Progenitor cell of endocrine pancreas (in vitro differentiated cells): ENCODE data around the gene UPB1. TPM values are rescaled to one million over a fixed set of nuclear protein-coding genes. Genes with fewer than 3 reads are reported as not detected.

ENCODE experiments used
- DNase-seq: peaks from one replicate; pipeline ENCODE4 v3.0.0; 2021; ENCODE audit warnings: low spot score; ENCODE audit not compliant: unreplicated experiment
- H3K27ac Mint-ChIP-seq: 2 replicates; pipeline ENCODE4 v1.8.0; 2021; ENCODE audit warnings: mild to moderate bottlenecking, moderate library complexity, mixed read lengths
- H3K27me3 Mint-ChIP-seq: 2 replicates; pipeline ENCODE4 v1.8.0; 2021; ENCODE audit warnings: mixed read lengths
- H3K36me3 Mint-ChIP-seq: 2 replicates; pipeline ENCODE4 v1.8.0; 2022; ENCODE audit warnings: mixed read lengths; ENCODE audit not compliant: insufficient read depth
- H3K4me1 Mint-ChIP-seq: 2 replicates; pipeline ENCODE4 v1.8.0; 2021; ENCODE audit warnings: low read depth, mixed read lengths
- H3K4me3 Mint-ChIP-seq: 2 replicates; pipeline ENCODE4 v1.8.0; 2021; ENCODE audit warnings: low read depth, mild to moderate bottlenecking, moderate library complexity, mixed read lengths
- H3K9me3 Mint-ChIP-seq: 2 replicates; pipeline ENCODE4 v1.8.0; 2021; ENCODE audit warnings: low read depth, mixed read lengths
- total RNA-seq: library from RNA; stranded (reverse); gene quantifications from 2 replicates; pipeline ENCODE4 v1.2.1, GENCODE V29; 2021
- TF ChIP-seq, protein P1 (sequence below): fragments of 200-600 bp; sonication (generic); IDR thresholded peaks from one replicate; pipeline ENCODE4 v1.5.0; 2021; ENCODE audit warnings: antibody characterized with exemption, mild to moderate bottlenecking; ENCODE audit not compliant: unreplicated experiment

UPB1 gene
- total RNA-seq, 1 donor from 2014 or later = 0.50 TPM

- peaks cover 1% of the 10 kb centered on the region for H3K36me3 Mint-ChIP-seq
- no peak for DNase-seq
- no peak overlapping the region for H3K4me3 Mint-ChIP-seq
- peaks cover 7% of the 10 kb centered on the region for H3K4me1 Mint-ChIP-seq
- H3K27ac Mint-ChIP-seq = no peak overlapping the region
- peaks cover 52% of the 10 kb centered on the region for H3K27me3 Mint-ChIP-seq
- TF ChIP-seq, protein P1, sequence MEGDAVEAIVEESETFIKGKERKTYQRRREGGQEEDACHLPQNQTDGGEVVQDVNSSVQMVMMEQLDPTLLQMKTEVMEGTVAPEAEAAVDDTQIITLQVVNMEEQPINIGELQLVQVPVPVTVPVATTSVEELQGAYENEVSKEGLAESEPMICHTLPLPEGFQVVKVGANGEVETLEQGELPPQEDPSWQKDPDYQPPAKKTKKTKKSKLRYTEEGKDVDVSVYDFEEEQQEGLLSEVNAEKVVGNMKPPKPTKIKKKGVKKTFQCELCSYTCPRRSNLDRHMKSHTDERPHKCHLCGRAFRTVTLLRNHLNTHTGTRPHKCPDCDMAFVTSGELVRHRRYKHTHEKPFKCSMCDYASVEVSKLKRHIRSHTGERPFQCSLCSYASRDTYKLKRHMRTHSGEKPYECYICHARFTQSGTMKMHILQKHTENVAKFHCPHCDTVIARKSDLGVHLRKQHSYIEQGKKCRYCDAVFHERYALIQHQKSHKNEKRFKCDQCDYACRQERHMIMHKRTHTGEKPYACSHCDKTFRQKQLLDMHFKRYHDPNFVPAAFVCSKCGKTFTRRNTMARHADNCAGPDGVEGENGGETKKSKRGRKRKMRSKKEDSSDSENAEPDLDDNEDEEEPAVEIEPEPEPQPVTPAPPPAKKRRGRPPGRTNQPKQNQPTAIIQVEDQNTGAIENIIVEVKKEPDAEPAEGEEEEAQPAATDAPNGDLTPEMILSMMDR = no peak
- H3K9me3 Mint-ChIP-seq = no peaks in the 10 kb centered on the region
Observed at GRCh38 chr22:24481641-24482040, 13.5 kb upstream of the UPB1 start.

GRCh38 chr22:24482575-24482974 lies 12.6 kb upstream of the UPB1 start:
- no peak overlapping the region for H3K4me3 Mint-ChIP-seq
- H3K4me1 Mint-ChIP-seq = peaks cover 7% of the 10 kb centered on the region
- H3K36me3 Mint-ChIP-seq = no peaks in the 10 kb centered on the region
- DNase-seq = no peak
- H3K27ac Mint-ChIP-seq = no peak overlapping the region
- peaks cover 60% of the 10 kb centered on the region for H3K27me3 Mint-ChIP-seq
- TF ChIP-seq, protein P1 = no peak
- no peaks in the 10 kb centered on the region for H3K9me3 Mint-ChIP-seq

DNA sequence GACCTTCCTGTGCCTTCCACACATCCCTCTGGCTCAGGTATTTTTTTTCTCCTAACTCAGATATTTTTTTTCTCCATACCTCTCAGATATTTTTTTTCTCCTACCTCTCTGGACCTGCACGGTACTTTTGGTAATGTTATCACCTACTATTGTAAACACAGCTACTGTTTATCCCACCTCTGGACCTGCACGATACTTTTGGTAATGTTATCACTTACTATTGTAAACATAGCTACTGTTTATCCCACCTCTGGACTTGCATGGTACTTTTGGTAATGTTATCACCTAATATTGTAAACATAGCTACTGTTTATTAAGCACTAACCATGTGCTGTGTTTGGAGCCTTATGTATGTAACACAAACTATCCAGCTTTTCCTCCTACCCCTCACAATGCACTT lies 12.1 kb upstream of the UPB1 start:
- no peak for DNase-seq
- Mint-ChIP-seq H3K4me3 (no peak overlapping the region), H3K9me3 (no peaks in the 10 kb centered on the region), H3K27ac (no peak overlapping the region), H3K27me3 (peaks cover 62% of the 10 kb centered on the region), H3K36me3 (no peaks in the 10 kb centered on the region), H3K4me1 (peaks cover 7% of the 10 kb centered on the region)
- TF ChIP-seq, protein P1 = no peak

DNA sequence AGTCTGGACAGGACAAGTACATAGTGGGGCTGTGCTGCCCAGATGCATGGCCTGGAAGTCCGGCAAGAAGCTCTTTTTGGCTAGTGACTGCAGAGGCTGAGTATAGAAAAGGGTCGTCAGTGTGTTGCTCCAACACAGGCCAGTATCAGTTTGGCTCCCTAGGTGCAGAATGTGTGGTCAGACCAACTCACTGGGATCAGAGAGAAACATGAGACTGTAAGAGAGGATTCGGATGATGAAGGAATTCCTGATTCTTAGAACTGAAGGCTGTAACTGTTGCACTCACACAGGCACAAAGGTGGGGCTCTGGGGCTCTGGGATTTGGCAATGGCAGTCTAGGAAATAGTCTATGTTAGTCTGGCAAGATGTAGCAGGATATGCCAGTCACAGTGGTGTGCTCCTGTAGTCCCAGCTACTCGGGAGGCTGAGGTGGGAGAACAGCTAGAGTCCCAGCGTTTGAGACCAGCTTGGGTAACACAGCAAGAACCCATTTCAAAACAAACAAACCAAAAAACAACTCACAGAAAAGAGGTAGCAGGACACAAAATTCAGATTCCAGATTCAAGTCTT lies 11.1 kb upstream of the UPB1 start:
- no peak for DNase-seq
- H3K27me3 Mint-ChIP-seq = peaks cover 55% of the 10 kb centered on the region
- H3K9me3 Mint-ChIP-seq = no peaks in the 10 kb centered on the region
- peaks cover 7% of the 10 kb centered on the region for H3K4me1 Mint-ChIP-seq
- H3K36me3 Mint-ChIP-seq = no peaks in the 10 kb centered on the region
- TF ChIP-seq, protein P1 = no peak
- H3K4me3 Mint-ChIP-seq = no peak overlapping the region
- H3K27ac Mint-ChIP-seq = no peak overlapping the region

- no peak overlapping the region for H3K27ac Mint-ChIP-seq
- peaks cover 7% of the 10 kb centered on the region for H3K4me1 Mint-ChIP-seq
- no peak for DNase-seq
- TF ChIP-seq, protein P1 = no peak
- no peak overlapping the region for H3K4me3 Mint-ChIP-seq
- no peaks in the 10 kb centered on the region for H3K9me3 Mint-ChIP-seq
- no peaks in the 10 kb centered on the region for H3K36me3 Mint-ChIP-seq
- peaks cover 59% of the 10 kb centered on the region for H3K27me3 Mint-ChIP-seq
Observed at GRCh38 chr22:24485170-24485569, 10.0 kb upstream of the UPB1 start.
